SH-SY5Y (cell line): ENCODE data around the gene CEL.

Experiments used
- GATA2 ChIP-seq: IDR thresholded peaks from 2 replicates; pipeline ENCODE4 v1.6.1; 2011; ENCODE audit warnings: mild to moderate bottlenecking, low read depth, low read length
- GATA3 ChIP-seq: IDR thresholded peaks from 2 replicates; pipeline ENCODE4 v1.6.1; 2011; ENCODE audit warnings: low read depth, mild to moderate bottlenecking, low read length, moderate library complexity

- TF ChIP-seq GATA3, result no peak
- no peak for TF ChIP-seq GATA2
Observed at GRCh38 chr9:133046196-133046899, 15.4 kb upstream of the CEL start.
